Measurements from ENCODE around the gene CEP44.

Gene CEP44

GRCh38 chr4:174262624-174263444 lies 20.9 kb upstream of the CEP44 start:
- TF ChIP-seq, protein P1, sequence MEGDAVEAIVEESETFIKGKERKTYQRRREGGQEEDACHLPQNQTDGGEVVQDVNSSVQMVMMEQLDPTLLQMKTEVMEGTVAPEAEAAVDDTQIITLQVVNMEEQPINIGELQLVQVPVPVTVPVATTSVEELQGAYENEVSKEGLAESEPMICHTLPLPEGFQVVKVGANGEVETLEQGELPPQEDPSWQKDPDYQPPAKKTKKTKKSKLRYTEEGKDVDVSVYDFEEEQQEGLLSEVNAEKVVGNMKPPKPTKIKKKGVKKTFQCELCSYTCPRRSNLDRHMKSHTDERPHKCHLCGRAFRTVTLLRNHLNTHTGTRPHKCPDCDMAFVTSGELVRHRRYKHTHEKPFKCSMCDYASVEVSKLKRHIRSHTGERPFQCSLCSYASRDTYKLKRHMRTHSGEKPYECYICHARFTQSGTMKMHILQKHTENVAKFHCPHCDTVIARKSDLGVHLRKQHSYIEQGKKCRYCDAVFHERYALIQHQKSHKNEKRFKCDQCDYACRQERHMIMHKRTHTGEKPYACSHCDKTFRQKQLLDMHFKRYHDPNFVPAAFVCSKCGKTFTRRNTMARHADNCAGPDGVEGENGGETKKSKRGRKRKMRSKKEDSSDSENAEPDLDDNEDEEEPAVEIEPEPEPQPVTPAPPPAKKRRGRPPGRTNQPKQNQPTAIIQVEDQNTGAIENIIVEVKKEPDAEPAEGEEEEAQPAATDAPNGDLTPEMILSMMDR (IDR thresholded peaks at IDR 0.05; ENCODE audit: borderline replicate concordance, insufficient read depth, low read depth, low read length), result no peak
- no peak overlapping the region for H3K4me3 ChIP-seq (ENCODE audit: low read depth, low read length)

DNA sequence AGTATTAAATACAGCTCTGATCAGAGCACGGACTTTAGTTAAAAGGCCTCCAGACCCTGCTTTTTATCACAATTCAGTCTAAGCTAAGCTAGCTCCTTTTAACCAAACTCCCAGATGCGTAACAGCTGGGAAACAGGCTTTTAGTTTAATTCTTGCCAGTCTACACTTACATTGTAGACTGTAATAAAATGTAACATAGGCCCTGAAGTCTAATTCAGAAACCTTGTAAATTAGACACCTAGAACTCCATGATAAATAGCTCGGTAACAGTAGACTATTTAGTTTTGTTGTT lies 20.3 kb upstream of the CEP44 start:
- TF ChIP-seq, protein P1 (IDR thresholded peaks at IDR 0.05; ENCODE audit: borderline replicate concordance, insufficient read depth, low read depth, low read length), result no peak
- H3K4me3 ChIP-seq (ENCODE audit: low read depth, low read length), result no peak overlapping the region

- TF ChIP-seq, protein P1 (IDR thresholded peaks at IDR 0.05; ENCODE audit: borderline replicate concordance, insufficient read depth, low read depth, low read length), result no peak
- H3K4me3 ChIP-seq (ENCODE audit: low read depth, low read length), result no peak overlapping the region
Observed at GRCh38 chr4:174265916-174266315, 17.8 kb upstream of the CEP44 start.

DNA sequence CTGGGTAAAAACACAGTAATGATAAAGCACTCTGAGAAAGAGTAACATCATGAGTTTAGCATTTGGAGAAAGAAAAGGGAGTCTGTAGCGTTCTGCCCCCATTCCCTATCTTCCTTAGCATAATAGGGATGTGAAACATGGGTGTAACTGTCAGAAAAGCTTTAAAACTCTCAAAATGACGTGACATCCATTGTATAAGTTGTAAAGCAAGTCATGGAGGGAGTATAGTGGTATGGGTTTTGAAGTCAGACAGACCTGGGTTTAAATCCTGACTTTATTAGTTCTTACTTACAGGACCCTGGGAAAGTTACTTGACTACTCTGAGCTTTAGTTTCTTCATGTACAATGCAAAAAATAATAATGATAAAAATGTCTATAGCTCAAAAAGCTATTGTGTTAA lies 17.3 kb upstream of the CEP44 start:
- TF ChIP-seq, protein P1 (IDR thresholded peaks at IDR 0.05; ENCODE audit: borderline replicate concordance, insufficient read depth, low read depth, low read length), result no peak
- no peak overlapping the region for H3K4me3 ChIP-seq (ENCODE audit: low read depth, low read length)

DNA sequence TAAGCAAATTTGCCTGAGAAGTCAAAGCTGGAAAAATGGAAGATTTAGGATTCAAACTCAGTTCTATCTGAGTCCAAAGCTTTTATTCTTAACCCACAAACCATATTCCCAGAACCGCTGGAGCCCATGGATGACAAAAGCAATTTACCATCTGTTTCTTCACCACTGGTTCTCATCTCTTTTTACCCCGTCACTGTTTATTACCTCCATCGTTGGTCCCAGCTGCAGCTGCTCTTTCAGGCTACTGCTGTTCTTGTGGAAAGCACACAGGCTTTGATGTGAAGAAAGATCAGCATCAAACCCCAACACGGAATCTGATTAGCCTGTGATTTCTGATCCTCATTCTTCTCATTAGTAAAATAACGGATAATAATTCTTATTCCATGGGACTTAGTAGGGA lies 9.8 kb upstream of the CEP44 start:
- H3K4me3 ChIP-seq (ENCODE audit: low read depth, low read length), result no peak overlapping the region
- TF ChIP-seq, protein P1 (IDR thresholded peaks at IDR 0.05; ENCODE audit: borderline replicate concordance, insufficient read depth, low read depth, low read length), result no peak

GRCh38 chr4:174274436-174274835 lies 9.3 kb upstream of the CEP44 start:
- H3K4me3 ChIP-seq (ENCODE audit: low read depth, low read length), result no peak overlapping the region
- TF ChIP-seq, protein P1 (IDR thresholded peaks at IDR 0.05; ENCODE audit: borderline replicate concordance, insufficient read depth, low read depth, low read length), result no peak

DNA sequence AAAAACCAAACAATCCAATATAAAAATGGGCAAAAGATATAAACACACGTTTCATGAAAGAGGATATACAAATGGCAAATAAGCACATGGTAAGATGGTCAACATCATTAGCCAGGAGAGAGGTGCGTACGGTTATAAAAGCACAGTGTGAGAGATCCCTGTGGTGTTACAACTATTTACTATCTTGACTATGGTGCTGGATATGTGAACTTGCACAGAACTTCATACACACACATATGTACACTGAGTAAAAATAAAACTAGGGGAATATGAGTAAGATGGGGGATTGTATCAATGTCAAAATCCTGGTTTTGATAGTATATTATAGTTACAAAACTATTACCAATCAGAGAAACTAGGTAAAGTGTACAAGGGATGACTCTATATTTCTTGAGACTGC lies 8.6 kb upstream of the CEP44 start:
- no peak overlapping the region for H3K4me3 ChIP-seq (ENCODE audit: low read depth, low read length)
- TF ChIP-seq, protein P1 (IDR thresholded peaks at IDR 0.05; ENCODE audit: borderline replicate concordance, insufficient read depth, low read depth, low read length), result no peak
